ENCODE measurements around the gene PLEKHA6. TPM values are rescaled to one million over a fixed set of nuclear protein-coding genes. Genes with fewer than 3 reads are reported as not detected.

The PLEKHA6 gene
- total and polyA plus RNA-seq, 2 donors (not counting 1 experiment from before 2014, with no cell fraction given) = 0.31 to 0.47 TPM

- H3K4me1 Mint-ChIP-seq = no peaks in the 10 kb centered on the region
- ChIA-PET CTCF (interaction anchor here (1.5 kb wide), 1 partner anchor 100 kb away, joined by 6 read pairs; no protein-coding TSS in a partner anchor), POLR2A (no interaction called here)
- no peaks in the 10 kb centered on the region for H3K27me3 ChIP-seq (replicated peaks in 1 of 4; ENCODE audit: control extremely low read depth in 1 of 4, control insufficient read depth in 3 of 4, insufficient read depth in 4 of 4, low read length in 3 of 4)
- ATAC-seq (ENCODE audit: low read depth) = no peak
- H3K27ac ChIP-seq (ENCODE audit: low read length in 2 of 2) = no peak overlapping the region
- H3K9ac ChIP-seq (ENCODE audit: low read length) = no peak overlapping the region
- H3K36me3 ChIP-seq (replicated peaks in 1 of 2; ENCODE audit: control extremely low read depth in 1 of 2, control insufficient read depth in 1 of 2, extremely low read depth in 1 of 2, insufficient read depth in 2 of 2, low read length in 1 of 2) = no peaks in the 10 kb centered on the region
- H2AFZ ChIP-seq (ENCODE audit: insufficient read depth, low read depth, low read length, poor library complexity, severe bottlenecking) = no peak overlapping the region
- H3K9me3 Mint-ChIP-seq (ENCODE audit: insufficient read depth) = no peaks in the 10 kb centered on the region
- intact Hi-C loops (cut with micrococcal nuclease) = no loop called here
- H3K27ac Mint-ChIP-seq = no peak overlapping the region
- H3K79me2 ChIP-seq (ENCODE audit: control insufficient read depth, insufficient read depth, low read length) = no peaks in the 10 kb centered on the region
- peaks cover 20% of the 10 kb centered on the region for H3K27me3 Mint-ChIP-seq
- H3K4me1 ChIP-seq (ENCODE audit: control insufficient read depth in 2 of 2, insufficient read depth in 2 of 2, low read length in 2 of 2) = no peaks in the 10 kb centered on the region
- WGBS (ENCODE audit: insufficient coverage) = 88% methylated on average over 11 of the region's 13 CpGs
- DNase-seq = no peak
- no peak overlapping the region for H3K4me2 ChIP-seq (replicated peaks; ENCODE audit: low read depth, low read length, poor library complexity, severe bottlenecking)
- TF ChIP-seq CTCF (IDR thresholded peaks at IDR 0.05) (no peak), EZH2 (IDR thresholded peaks at IDR 0.05; ENCODE audit: borderline replicate concordance, insufficient read depth, low read depth, low read length, poor library complexity, severe bottlenecking) (no peak)
- no peak overlapping the region for H3K4me3 ChIP-seq (ENCODE audit: control extremely low read depth in 1 of 5, extremely low read depth in 1 of 5, insufficient read depth in 1 of 5, low read depth in 2 of 5, low read length in 4 of 5)
- H3K9me3 ChIP-seq (ENCODE audit: control extremely low read depth in 1 of 3, control insufficient read depth in 2 of 3, insufficient read depth in 1 of 3, low read length in 2 of 3) = no peaks in the 10 kb centered on the region
- no peaks in the 10 kb centered on the region for H4K20me1 ChIP-seq (ENCODE audit: control insufficient read depth, insufficient read depth, low read length, poor library complexity, severe bottlenecking)
- H3K4me3 Mint-ChIP-seq = no peak overlapping the region
Observed at GRCh38 chr1:204262506-204263253, 97.0 kb downstream of the PLEKHA6 start.

- H3K4me3 ChIP-seq (ENCODE audit: control extremely low read depth in 1 of 5, extremely low read depth in 1 of 5, insufficient read depth in 1 of 5, low read depth in 2 of 5, low read length in 4 of 5) = no peak overlapping the region
- Mint-ChIP-seq H3K27me3 (peaks cover 16% of the 10 kb centered on the region), H3K9me3 (ENCODE audit: insufficient read depth) (no peaks in the 10 kb centered on the region), H3K27ac (no peak overlapping the region), H3K4me1 (no peaks in the 10 kb centered on the region), H3K4me3 (no peak overlapping the region)
- no peaks in the 10 kb centered on the region for H3K4me1 ChIP-seq (ENCODE audit: control insufficient read depth in 2 of 2, insufficient read depth in 2 of 2, low read length in 2 of 2)
- no peaks in the 10 kb centered on the region for H3K79me2 ChIP-seq (ENCODE audit: control insufficient read depth, insufficient read depth, low read length)
- no peak overlapping the region for H3K27ac ChIP-seq (ENCODE audit: low read length in 2 of 2)
- no peak overlapping the region for H3K9ac ChIP-seq (ENCODE audit: low read length)
- ATAC-seq (ENCODE audit: low read depth) = no peak
- DNase-seq = no peak
- TF ChIP-seq EZH2 (IDR thresholded peaks at IDR 0.05; ENCODE audit: borderline replicate concordance, insufficient read depth, low read depth, low read length, poor library complexity, severe bottlenecking) (no peak), CTCF (IDR thresholded peaks at IDR 0.05) (no peak)
- H4K20me1 ChIP-seq (ENCODE audit: control insufficient read depth, insufficient read depth, low read length, poor library complexity, severe bottlenecking) = no peaks in the 10 kb centered on the region
- POLR2A ChIA-PET = no interaction called here
- no peak overlapping the region for H3K4me2 ChIP-seq (replicated peaks; ENCODE audit: low read depth, low read length, poor library complexity, severe bottlenecking)
- no peaks in the 10 kb centered on the region for H3K9me3 ChIP-seq (ENCODE audit: control extremely low read depth in 1 of 3, control insufficient read depth in 2 of 3, insufficient read depth in 1 of 3, low read length in 2 of 3)
- no peaks in the 10 kb centered on the region for H3K36me3 ChIP-seq (replicated peaks in 1 of 2; ENCODE audit: control extremely low read depth in 1 of 2, control insufficient read depth in 1 of 2, extremely low read depth in 1 of 2, insufficient read depth in 2 of 2, low read length in 1 of 2)
- intact Hi-C loops (cut with micrococcal nuclease) = no loop called here
- 78% methylated on average over 7 of the region's 13 CpGs for WGBS (ENCODE audit: insufficient coverage)
- CTCF ChIA-PET = no interaction called here
- H2AFZ ChIP-seq (ENCODE audit: insufficient read depth, low read depth, low read length, poor library complexity, severe bottlenecking) = no peak overlapping the region
- H3K27me3 ChIP-seq (replicated peaks in 1 of 4; ENCODE audit: control extremely low read depth in 1 of 4, control insufficient read depth in 3 of 4, insufficient read depth in 4 of 4, low read length in 3 of 4) = no peaks in the 10 kb centered on the region
Observed at GRCh38 chr1:204261746-204262505, 97.8 kb downstream of the PLEKHA6 start.
